A549 (cell line): ENCODE results near the gene F8. TPM values are rescaled to one million over a fixed set of nuclear protein-coding genes. Genes with fewer than 3 reads are reported as not detected.

Experiments
- ATAC-seq, 2 experiments: fragments of 200-7000 bp in 1 of 2; fragments of >200 bp in 1 of 2; cut with Nextera tagmentation in 1 of 2; cut with Tn5 transposase in 1 of 2; 3 replicates each; pipeline versions ENCODE4 v1.8.0 to v1.9.1; 2018 to 2020; ENCODE audit warnings: mild to moderate bottlenecking in 1 of 2, moderate library complexity in 1 of 2
- CTCF ChIA-PET: fragments of 300-600 bp; sonication (Branson Sonifier 250); formaldehyde crosslinking; extraction: SDS; loops from one replicate; lab custom pipeline; 2021; ENCODE audit warnings: antibody characterized with exemption, inconsistent platforms; lab: Yijun Ruan, JAX
- POLR2A ChIA-PET: fragments of 350-600 bp; formaldehyde crosslinking; extraction: SDS; loops from one replicate; lab custom pipeline; 2021; ENCODE audit warnings: antibody characterized with exemption, inconsistent platforms; lab: Yijun Ruan, JAX
- DNase-seq, 2 experiments: peaks; one replicate each; pipeline versions ENCODE4 v3.0.0 to v3.0.0-alpha.2; 2011 to 2016; ENCODE audit warnings: low read depth in 1 of 2, low spot score in 1 of 2
- FAIRE-seq: peaks from 2 replicates; lab custom pipeline; 2011; peaks lifted over from hg19 to GRCh38; lab: Jason Lieb, UNC
- H3K27ac ChIP-seq, 2 experiments: fragments of >200 bp; sonication (Bioruptor Twin); formaldehyde crosslinking; 3 replicates each; pipeline ENCODE4 v1.5.1; 2016 to 2017
- H3K4me1 ChIP-seq: fragments of >200 bp; sonication (Bioruptor Twin); formaldehyde crosslinking; 3 replicates; pipeline ENCODE4 v1.6.1; 2016
- H3K4me2 ChIP-seq: fragments of >200 bp; sonication (Bioruptor Twin); formaldehyde crosslinking; 3 replicates; pipeline ENCODE4 v1.6.1; 2016
- H3K4me3 ChIP-seq: fragments of >200 bp; sonication (Bioruptor Twin); formaldehyde crosslinking; 3 replicates; pipeline ENCODE4 v1.5.1; 2016
- H3K9me3 ChIP-seq: fragments of >200 bp; sonication (Bioruptor Twin); formaldehyde crosslinking; 3 replicates; pipeline ENCODE4 v1.6.1; 2016
- BHLHE40 ChIP-seq: IDR thresholded peaks from 2 replicates; pipeline ENCODE4 v1.6.1; 2012; ENCODE audit warnings: low read depth, low read length, inconsistent platforms
- CBX2 ChIP-seq: fragments of 200-600 bp; sonication (generic); IDR thresholded peaks from 2 replicates; pipeline ENCODE4 v1.6.1; 2016; ENCODE audit warnings: low read depth, mild to moderate bottlenecking, borderline replicate concordance
- CBX8 ChIP-seq: fragments of 200-600 bp; sonication (generic); IDR thresholded peaks from 2 replicates; pipeline ENCODE4 v1.6.1; 2016
- EHF ChIP-seq: fragments of 250-450 bp; sonication (Bioruptor Pico); IDR thresholded peaks from 2 replicates; pipeline ENCODE4 v1.5.0; 2020; ENCODE audit warnings: mild to moderate bottlenecking
- ELK1 ChIP-seq: fragments of 150-350 bp; IDR thresholded peaks from 2 replicates; pipeline ENCODE4 v1.6.1; 2014; ENCODE audit warnings: low read depth, mild to moderate bottlenecking, low read length
- FOSB ChIP-seq: fragments of 250-450 bp; sonication (Bioruptor Pico); IDR thresholded peaks from 2 replicates; pipeline ENCODE4 v1.5.0; 2020; ENCODE audit warnings: mild to moderate bottlenecking, moderate library complexity
- FOXS1 ChIP-seq: fragments of 250-450 bp; sonication (Bioruptor Pico); IDR thresholded peaks from 2 replicates; pipeline ENCODE4 v1.5.0; 2020; ENCODE audit warnings: mild to moderate bottlenecking, moderate library complexity
- GATA3 ChIP-seq: IDR thresholded peaks from 2 replicates; pipeline ENCODE4 v1.6.1; 2012; ENCODE audit warnings: borderline replicate concordance
- HDAC2 ChIP-seq: fragments of 200-600 bp; sonication (generic); IDR thresholded peaks from 2 replicates; pipeline ENCODE4 v1.6.1; 2016
- HEYL ChIP-seq: fragments of 250-450 bp; sonication (Bioruptor Pico); IDR thresholded peaks from 2 replicates; pipeline ENCODE4 v1.8.0; 2021; ENCODE audit warnings: mild to moderate bottlenecking, moderate library complexity
- HMGXB4 ChIP-seq: fragments of 250-450 bp; sonication (Bioruptor Pico); IDR thresholded peaks from 2 replicates; pipeline ENCODE4 v1.5.0; 2021; ENCODE audit warnings: mild to moderate bottlenecking, moderate library complexity, borderline replicate concordance
- HOXA7 ChIP-seq: fragments of 250-450 bp; sonication (Bioruptor Pico); IDR thresholded peaks from 2 replicates; pipeline ENCODE4 v1.5.0; 2020; ENCODE audit warnings: mild to moderate bottlenecking, moderate library complexity
- JUNB ChIP-seq: fragments of >200 bp; sonication (Bioruptor Twin); formaldehyde crosslinking; IDR thresholded peaks from 2 replicates; pipeline ENCODE4 v1.6.1; 2016
- KDM1A ChIP-seq: fragments of 200-600 bp; sonication (generic); IDR thresholded peaks from 2 replicates; pipeline ENCODE4 v1.6.1; 2016; ENCODE audit warnings: low read depth, mild to moderate bottlenecking
- MAX ChIP-seq: IDR thresholded peaks from 2 replicates; pipeline ENCODE4 v1.6.1; 2012
- NR3C1 ChIP-seq: fragments of >200 bp; sonication (Bioruptor Twin); formaldehyde crosslinking; IDR thresholded peaks from 3 replicates; pipeline ENCODE4 v1.6.1; 2017
- PBX3 ChIP-seq: IDR thresholded peaks from 2 replicates; pipeline ENCODE4 v1.6.1; 2012
- PHF8 ChIP-seq: fragments of 200-600 bp; sonication (generic); IDR thresholded peaks from 2 replicates; pipeline ENCODE4 v1.6.1; 2016; ENCODE audit warnings: low read depth, mild to moderate bottlenecking, antibody characterized with exemption, moderate library complexity, borderline replicate concordance
- POLR2A ChIP-seq: IDR thresholded peaks from 2 replicates; pipeline ENCODE4 v1.6.1; 2012; ENCODE audit warnings: mild to moderate bottlenecking, low read length
- POLR2AphosphoS2 ChIP-seq: conservative IDR thresholded peaks from 2 replicates; pipeline ENCODE4 v1.6.1; 2012; ENCODE audit warnings: low read length, improper control_type of control experiment, inconsistent platforms
- RAD21 ChIP-seq, 2 experiments: fragments of >200 bp in 1 of 2; sonication (Bioruptor Twin) in 1 of 2; formaldehyde crosslinking in 1 of 2; IDR thresholded peaks in 1 of 2; conservative IDR thresholded peaks in 1 of 2; 2 replicates in 1 of 2; 3 replicates in 1 of 2; pipeline ENCODE4 v1.6.1; 2012 to 2018; ENCODE audit warnings: inconsistent platforms in 1 of 2
- RNF2 ChIP-seq: fragments of 200-600 bp; sonication (generic); IDR thresholded peaks from 2 replicates; pipeline ENCODE4 v1.6.1; 2016; ENCODE audit warnings: low read depth, mild to moderate bottlenecking, antibody characterized with exemption, moderate library complexity, borderline replicate concordance
- SMC3 ChIP-seq: fragments of >200 bp; sonication (Bioruptor Twin); formaldehyde crosslinking; IDR thresholded peaks from 3 replicates; pipeline ENCODE4 v1.6.1; 2018; ENCODE audit warnings: inconsistent platforms
- SREBF2 ChIP-seq: fragments of 450-650 bp; IDR thresholded peaks from 2 replicates; pipeline ENCODE4 v1.6.1; 2014; ENCODE audit warnings: mild to moderate bottlenecking, moderate library complexity
- WGBS: methylation state at CpG from one replicate; pipeline ENCODE4 v1.1.6; 2017; ENCODE audit errors: missing lambda C conversion rate; 5-methylcytosine and 5-hydroxymethylcytosine counted together
- polyA plus RNA-seq, 4 experiments: library from polyadenylated mRNA; depleted of rRNA in 3 of 4; stranded (reverse); fragments of >200 nt; fragmentation: RNase III in 1 of 4; extraction: RNeasy Plus Mini Kit Qiagen cat#74134 plus additional on column Dnase treatment in 1 of 4; gene quantifications; 2 replicates in 3 of 4; 3 replicates in 1 of 4; pipeline ENCODE4 v1.2.3, GENCODE V29; 2011 to 2017
- TF ChIP-seq, protein P1 (sequence below): fragments of >200 bp; sonication (Bioruptor Twin); formaldehyde crosslinking; IDR thresholded peaks from 3 replicates; pipeline ENCODE4 v1.5.1; 2016
- TF ChIP-seq, protein P2 (sequence below): fragments of 450-650 bp; IDR thresholded peaks from 2 replicates; pipeline ENCODE4 v1.6.1; 2014; ENCODE audit warnings: antibody characterized with exemption
- TF ChIP-seq, protein P3 (sequence below): fragments of 200-600 bp; sonication (generic); IDR thresholded peaks from 2 replicates; pipeline ENCODE4 v1.6.1; 2016; ENCODE audit warnings: antibody characterized with exemption, mild to moderate bottlenecking, moderate library complexity

Gene F8
- polyA plus RNA-seq, 2 of the 4 experiments (the other 2 are of a cell fraction), result 4.3 to 6.9 TPM

GRCh38 chrX:154840856-154841255, 181.7 kb downstream of the F8 start:
- WGBS, result 95% methylated on average over 2 of the region's 2 CpGs
- CTCF ChIA-PET, result interaction anchor here (1.0 to 1.5 kb wide), 5 partner anchors 22 to 92 kb away, joined by 3 to 4 read pairs (median 3); no protein-coding TSS in a partner anchor
- POLR2A ChIA-PET, result no interaction called here
- ATAC-seq, result peak in 1 of 2 experiments; percentile 70; a peak in 3 of 6 replicates
- Histone ChIP-seq H3K4me2 (no peak overlapping the region), H3K9me3 (peaks cover 7% of the 10 kb centered on the region; the same call in 1 of the 3 replicates), H3K4me1 (no peaks in the 10 kb centered on the region), H3K4me3 (no peak overlapping the region), H3K27ac (no peak overlapping the region)
- DNase-seq, result peak; percentile 28 to 54
- TF ChIP-seq BHLHE40 (no peak), POLR2A (no peak), HOXA7 (CRISPR knock-in tag) (no peak), JUNB (no peak), CBX2 (no peak), EHF (no peak), POLR2AphosphoS2 (no peak), HDAC2 (no peak), MAX (no peak), NR3C1 (no peak), PHF8 (no peak), RAD21 (conservative IDR thresholded peaks at IDR 0.05 in 1 of 2, IDR thresholded peaks at IDR 0.05 in 1 of 2) (peak; percentile 73 to 78), CBX8 (no peak), HMGXB4 (no peak), SREBF2 (no peak), HEYL (no peak), PBX3 (no peak), ELK1 (no peak), FOXS1 (CRISPR knock-in tag) (no peak), SMC3 (peak; percentile 46; the same call in 2 of the 3 replicates), GATA3 (no peak), FOSB (no peak), RNF2 (no peak), KDM1A (no peak)
- TF ChIP-seq, protein P1, sequence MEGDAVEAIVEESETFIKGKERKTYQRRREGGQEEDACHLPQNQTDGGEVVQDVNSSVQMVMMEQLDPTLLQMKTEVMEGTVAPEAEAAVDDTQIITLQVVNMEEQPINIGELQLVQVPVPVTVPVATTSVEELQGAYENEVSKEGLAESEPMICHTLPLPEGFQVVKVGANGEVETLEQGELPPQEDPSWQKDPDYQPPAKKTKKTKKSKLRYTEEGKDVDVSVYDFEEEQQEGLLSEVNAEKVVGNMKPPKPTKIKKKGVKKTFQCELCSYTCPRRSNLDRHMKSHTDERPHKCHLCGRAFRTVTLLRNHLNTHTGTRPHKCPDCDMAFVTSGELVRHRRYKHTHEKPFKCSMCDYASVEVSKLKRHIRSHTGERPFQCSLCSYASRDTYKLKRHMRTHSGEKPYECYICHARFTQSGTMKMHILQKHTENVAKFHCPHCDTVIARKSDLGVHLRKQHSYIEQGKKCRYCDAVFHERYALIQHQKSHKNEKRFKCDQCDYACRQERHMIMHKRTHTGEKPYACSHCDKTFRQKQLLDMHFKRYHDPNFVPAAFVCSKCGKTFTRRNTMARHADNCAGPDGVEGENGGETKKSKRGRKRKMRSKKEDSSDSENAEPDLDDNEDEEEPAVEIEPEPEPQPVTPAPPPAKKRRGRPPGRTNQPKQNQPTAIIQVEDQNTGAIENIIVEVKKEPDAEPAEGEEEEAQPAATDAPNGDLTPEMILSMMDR, result peak; percentile 58
- TF ChIP-seq, protein P2, sequence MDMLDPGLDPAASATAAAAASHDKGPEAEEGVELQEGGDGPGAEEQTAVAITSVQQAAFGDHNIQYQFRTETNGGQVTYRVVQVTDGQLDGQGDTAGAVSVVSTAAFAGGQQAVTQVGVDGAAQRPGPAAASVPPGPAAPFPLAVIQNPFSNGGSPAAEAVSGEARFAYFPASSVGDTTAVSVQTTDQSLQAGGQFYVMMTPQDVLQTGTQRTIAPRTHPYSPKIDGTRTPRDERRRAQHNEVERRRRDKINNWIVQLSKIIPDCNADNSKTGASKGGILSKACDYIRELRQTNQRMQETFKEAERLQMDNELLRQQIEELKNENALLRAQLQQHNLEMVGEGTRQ, result no peak
- TF ChIP-seq, protein P3, sequence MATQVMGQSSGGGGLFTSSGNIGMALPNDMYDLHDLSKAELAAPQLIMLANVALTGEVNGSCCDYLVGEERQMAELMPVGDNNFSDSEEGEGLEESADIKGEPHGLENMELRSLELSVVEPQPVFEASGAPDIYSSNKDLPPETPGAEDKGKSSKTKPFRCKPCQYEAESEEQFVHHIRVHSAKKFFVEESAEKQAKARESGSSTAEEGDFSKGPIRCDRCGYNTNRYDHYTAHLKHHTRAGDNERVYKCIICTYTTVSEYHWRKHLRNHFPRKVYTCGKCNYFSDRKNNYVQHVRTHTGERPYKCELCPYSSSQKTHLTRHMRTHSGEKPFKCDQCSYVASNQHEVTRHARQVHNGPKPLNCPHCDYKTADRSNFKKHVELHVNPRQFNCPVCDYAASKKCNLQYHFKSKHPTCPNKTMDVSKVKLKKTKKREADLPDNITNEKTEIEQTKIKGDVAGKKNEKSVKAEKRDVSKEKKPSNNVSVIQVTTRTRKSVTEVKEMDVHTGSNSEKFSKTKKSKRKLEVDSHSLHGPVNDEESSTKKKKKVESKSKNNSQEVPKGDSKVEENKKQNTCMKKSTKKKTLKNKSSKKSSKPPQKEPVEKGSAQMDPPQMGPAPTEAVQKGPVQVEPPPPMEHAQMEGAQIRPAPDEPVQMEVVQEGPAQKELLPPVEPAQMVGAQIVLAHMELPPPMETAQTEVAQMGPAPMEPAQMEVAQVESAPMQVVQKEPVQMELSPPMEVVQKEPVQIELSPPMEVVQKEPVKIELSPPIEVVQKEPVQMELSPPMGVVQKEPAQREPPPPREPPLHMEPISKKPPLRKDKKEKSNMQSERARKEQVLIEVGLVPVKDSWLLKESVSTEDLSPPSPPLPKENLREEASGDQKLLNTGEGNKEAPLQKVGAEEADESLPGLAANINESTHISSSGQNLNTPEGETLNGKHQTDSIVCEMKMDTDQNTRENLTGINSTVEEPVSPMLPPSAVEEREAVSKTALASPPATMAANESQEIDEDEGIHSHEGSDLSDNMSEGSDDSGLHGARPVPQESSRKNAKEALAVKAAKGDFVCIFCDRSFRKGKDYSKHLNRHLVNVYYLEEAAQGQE, result no peak
- FAIRE-seq, result peak; percentile 100
